Fibroblast of lung (primary cell): ENCODE results near the gene CHRNA9.

Experiments
- EZH2 ChIP-seq: IDR thresholded peaks from 2 replicates; pipeline ENCODE4 v1.5.1; 2012; ENCODE audit warnings: low read length, control low read depth, mild to moderate bottlenecking; ENCODE audit errors: missing control alignments
- TF ChIP-seq, protein P1 (sequence below), 2 donors: IDR thresholded peaks in 1 of 2; conservative IDR thresholded peaks in 1 of 2; 1 replicate in 1 of 2; 2 replicates in 1 of 2; pipeline ENCODE4 v1.5.1; 2011 to 2012; ENCODE audit warnings: low read length in 2 of 2, control low read depth in 1 of 2, inconsistent platforms in 1 of 2, low read depth in 1 of 2, mild to moderate bottlenecking in 1 of 2

DNA sequence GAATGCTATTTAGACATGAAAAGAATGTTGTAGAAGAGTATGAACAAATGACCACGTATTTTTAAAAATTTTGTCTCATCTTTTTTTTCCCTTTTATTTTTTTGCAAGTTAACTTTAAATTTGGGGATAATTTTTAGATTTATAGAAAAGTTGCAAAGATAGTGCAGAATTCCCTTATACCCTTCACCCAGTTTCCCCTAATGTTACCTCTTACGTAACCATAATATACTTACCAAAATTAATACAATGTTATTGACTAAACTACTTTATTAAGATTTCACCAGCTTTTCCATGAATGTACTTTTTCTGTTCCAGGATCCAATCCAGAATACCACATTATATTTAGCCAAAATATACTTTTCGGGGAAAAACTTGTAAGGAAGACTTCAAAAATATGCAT, 12.3 kb downstream of the CHRNA9 start:
- TF ChIP-seq, protein P1, sequence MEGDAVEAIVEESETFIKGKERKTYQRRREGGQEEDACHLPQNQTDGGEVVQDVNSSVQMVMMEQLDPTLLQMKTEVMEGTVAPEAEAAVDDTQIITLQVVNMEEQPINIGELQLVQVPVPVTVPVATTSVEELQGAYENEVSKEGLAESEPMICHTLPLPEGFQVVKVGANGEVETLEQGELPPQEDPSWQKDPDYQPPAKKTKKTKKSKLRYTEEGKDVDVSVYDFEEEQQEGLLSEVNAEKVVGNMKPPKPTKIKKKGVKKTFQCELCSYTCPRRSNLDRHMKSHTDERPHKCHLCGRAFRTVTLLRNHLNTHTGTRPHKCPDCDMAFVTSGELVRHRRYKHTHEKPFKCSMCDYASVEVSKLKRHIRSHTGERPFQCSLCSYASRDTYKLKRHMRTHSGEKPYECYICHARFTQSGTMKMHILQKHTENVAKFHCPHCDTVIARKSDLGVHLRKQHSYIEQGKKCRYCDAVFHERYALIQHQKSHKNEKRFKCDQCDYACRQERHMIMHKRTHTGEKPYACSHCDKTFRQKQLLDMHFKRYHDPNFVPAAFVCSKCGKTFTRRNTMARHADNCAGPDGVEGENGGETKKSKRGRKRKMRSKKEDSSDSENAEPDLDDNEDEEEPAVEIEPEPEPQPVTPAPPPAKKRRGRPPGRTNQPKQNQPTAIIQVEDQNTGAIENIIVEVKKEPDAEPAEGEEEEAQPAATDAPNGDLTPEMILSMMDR (conservative IDR thresholded peaks at IDR 0.05 in 1 of 2, IDR thresholded peaks at IDR 0.05 in 1 of 2; ENCODE audit: low read depth in 1 of 2, low read length in 2 of 2) = no peak
- no peak for TF ChIP-seq EZH2
